ENCODE data around the gene ABI1. TPM values are rescaled to one million over a fixed set of nuclear protein-coding genes. Genes with fewer than 3 reads are reported as not detected.

Gene ABI1
- total and polyA plus RNA-seq, 2 donors (not counting 3 experiments of a cell fraction or from before 2014, with no cell fraction given) = 58.8 to 59.1 TPM

DNA sequence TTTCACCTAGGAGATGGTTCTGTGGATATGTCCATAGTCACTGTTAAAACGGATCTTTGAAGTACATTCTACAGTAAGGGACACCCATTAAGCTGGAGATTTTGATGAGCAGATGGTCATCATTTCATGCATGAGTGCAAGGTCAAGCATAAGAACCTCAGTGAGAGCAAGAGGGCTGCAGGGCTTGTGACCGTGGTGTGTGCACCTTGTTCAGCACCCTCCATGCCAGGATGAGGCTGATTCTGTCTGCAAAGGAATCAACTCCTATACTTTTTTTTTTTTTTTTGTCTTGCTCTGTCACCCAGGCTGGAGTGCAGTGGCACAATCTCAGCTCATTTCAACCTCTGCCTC, 145.6 kb downstream of the ABI1 start:
- Histone ChIP-seq H3K4me2 (ENCODE audit: insufficient read depth, low read length) (no peak overlapping the region), H3K4me1 (ENCODE audit: control insufficient read depth, extremely low read depth, insufficient read depth, low read length) (no peaks in the 10 kb centered on the region), H3K9me3 (replicated peaks; ENCODE audit: control insufficient read depth, insufficient read depth, low read length) (no peaks in the 10 kb centered on the region), H2AFZ (ENCODE audit: low read depth, low read length) (no peak overlapping the region), H3K4me3 (replicated peaks in 1 of 3; ENCODE audit: insufficient read depth in 1 of 3, low read depth in 1 of 3, low read length in 3 of 3) (no peak overlapping the region), H4K20me1 (replicated peaks; ENCODE audit: control insufficient read depth, extremely low read depth, insufficient read depth, low read length) (no peaks in the 10 kb centered on the region), H3K9ac (replicated peaks; ENCODE audit: extremely low read depth, insufficient read depth, low read length) (no peak overlapping the region), H3K9me1 (replicated peaks; ENCODE audit: control insufficient read depth, extremely low read depth, insufficient read depth, low read length) (peaks cover 2% of the 10 kb centered on the region), H3K79me2 (ENCODE audit: control insufficient read depth, insufficient read depth, low read length) (peaks cover 2% of the 10 kb centered on the region), H3K27me3 (ENCODE audit: control insufficient read depth in 2 of 2, insufficient read depth in 2 of 2, low read length in 2 of 2) (no peaks in the 10 kb centered on the region), H3K36me3 (ENCODE audit: control insufficient read depth in 2 of 2, extremely low read depth in 1 of 2, insufficient read depth in 2 of 2, low read length in 2 of 2) (no peaks in the 10 kb centered on the region), H3K27ac (ENCODE audit: insufficient read depth, low read depth, low read length) (no peak overlapping the region)
- intact Hi-C loops (cut with micrococcal nuclease) (no loop called here), dilution Hi-C loops (cut with MboI; ENCODE audit: extremely low pct_ligation_motif_present, low sequenced_read_pairs) (no loop called here)
- POLR2A ChIA-PET = no interaction called here
- CTCF ChIA-PET = interaction anchor here (1.6 kb wide), 1 partner anchor 11 kb away, joined by 8 read pairs; no protein-coding TSS in a partner anchor
- FAIRE-seq = no peak
- no peak for TF ChIP-seq POLR2AphosphoS5 (IDR thresholded peaks at IDR 0.05; ENCODE audit: insufficient read depth, low read depth, low read length)
- BruUV-seq (replicated peaks) = no TSS peak
- DNase-seq (ENCODE audit: low read depth, low spot score) = no peak

GRCh38 chr10:26714415-26715136, 146.2 kb downstream of the ABI1 start:
- dilution Hi-C loops (cut with MboI; ENCODE audit: extremely low pct_ligation_motif_present, low sequenced_read_pairs) = no loop called here
- CTCF ChIA-PET = interaction anchor here (1.6 kb wide), 1 partner anchor 12 kb away, joined by 8 read pairs; no protein-coding TSS in a partner anchor
- Histone ChIP-seq H3K27me3 (ENCODE audit: control insufficient read depth in 2 of 2, insufficient read depth in 2 of 2, low read length in 2 of 2) (no peaks in the 10 kb centered on the region), H2AFZ (ENCODE audit: low read depth, low read length) (no peak overlapping the region), H3K79me2 (ENCODE audit: control insufficient read depth, insufficient read depth, low read length) (peaks cover 2% of the 10 kb centered on the region), H3K9me3 (replicated peaks; ENCODE audit: control insufficient read depth, insufficient read depth, low read length) (no peaks in the 10 kb centered on the region), H3K4me1 (ENCODE audit: control insufficient read depth, extremely low read depth, insufficient read depth, low read length) (no peaks in the 10 kb centered on the region), H3K36me3 (ENCODE audit: control insufficient read depth in 2 of 2, extremely low read depth in 1 of 2, insufficient read depth in 2 of 2, low read length in 2 of 2) (no peaks in the 10 kb centered on the region), H4K20me1 (replicated peaks; ENCODE audit: control insufficient read depth, extremely low read depth, insufficient read depth, low read length) (no peaks in the 10 kb centered on the region), H3K4me2 (ENCODE audit: insufficient read depth, low read length) (no peak overlapping the region), H3K4me3 (replicated peaks in 1 of 3; ENCODE audit: insufficient read depth in 1 of 3, low read depth in 1 of 3, low read length in 3 of 3) (no peak overlapping the region), H3K9me1 (replicated peaks; ENCODE audit: control insufficient read depth, extremely low read depth, insufficient read depth, low read length) (peaks cover 2% of the 10 kb centered on the region), H3K9ac (replicated peaks; ENCODE audit: extremely low read depth, insufficient read depth, low read length) (no peak overlapping the region), H3K27ac (ENCODE audit: insufficient read depth, low read depth, low read length) (no peak overlapping the region)
- TF ChIP-seq EZH2 (IDR thresholded peaks at IDR 0.05; ENCODE audit: borderline replicate concordance, low read depth, low read length, severe bottlenecking) (no peak), JUN (IDR thresholded peaks at IDR 0.05; ENCODE audit: borderline replicate concordance, insufficient read depth, insufficient read length, low read depth) (no peak), FOS (IDR thresholded peaks at IDR 0.05; ENCODE audit: borderline replicate concordance, insufficient read depth, low read length) (no peak), MAX (IDR thresholded peaks at IDR 0.05; ENCODE audit: insufficient read depth, insufficient read length) (no peak), MYC (IDR thresholded peaks at IDR 0.05; ENCODE audit: low read depth, low read length) (no peak), GATA2 (IDR thresholded peaks at IDR 0.05; ENCODE audit: insufficient read depth, insufficient read length, low read depth, low read length) (no peak), POLR2A (IDR thresholded peaks at IDR 0.05; ENCODE audit: low read depth, low read length) (no peak), POLR2AphosphoS5 (IDR thresholded peaks at IDR 0.05; ENCODE audit: insufficient read depth, low read depth, low read length) (no peak)
- TF ChIP-seq, protein P1, sequence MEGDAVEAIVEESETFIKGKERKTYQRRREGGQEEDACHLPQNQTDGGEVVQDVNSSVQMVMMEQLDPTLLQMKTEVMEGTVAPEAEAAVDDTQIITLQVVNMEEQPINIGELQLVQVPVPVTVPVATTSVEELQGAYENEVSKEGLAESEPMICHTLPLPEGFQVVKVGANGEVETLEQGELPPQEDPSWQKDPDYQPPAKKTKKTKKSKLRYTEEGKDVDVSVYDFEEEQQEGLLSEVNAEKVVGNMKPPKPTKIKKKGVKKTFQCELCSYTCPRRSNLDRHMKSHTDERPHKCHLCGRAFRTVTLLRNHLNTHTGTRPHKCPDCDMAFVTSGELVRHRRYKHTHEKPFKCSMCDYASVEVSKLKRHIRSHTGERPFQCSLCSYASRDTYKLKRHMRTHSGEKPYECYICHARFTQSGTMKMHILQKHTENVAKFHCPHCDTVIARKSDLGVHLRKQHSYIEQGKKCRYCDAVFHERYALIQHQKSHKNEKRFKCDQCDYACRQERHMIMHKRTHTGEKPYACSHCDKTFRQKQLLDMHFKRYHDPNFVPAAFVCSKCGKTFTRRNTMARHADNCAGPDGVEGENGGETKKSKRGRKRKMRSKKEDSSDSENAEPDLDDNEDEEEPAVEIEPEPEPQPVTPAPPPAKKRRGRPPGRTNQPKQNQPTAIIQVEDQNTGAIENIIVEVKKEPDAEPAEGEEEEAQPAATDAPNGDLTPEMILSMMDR (IDR thresholded peaks at IDR 0.05; ENCODE audit: extremely low read depth in 1 of 2, insufficient read depth in 1 of 2, low read depth in 1 of 2, low read length in 2 of 2) = no peak
- intact Hi-C loops (cut with micrococcal nuclease) = no loop called here
- no TSS peak for BruUV-seq (replicated peaks)
- DNase-seq (ENCODE audit: low read depth, low spot score) (no peak), FAIRE-seq (no peak)
- POLR2A ChIA-PET = no interaction called here
